WTC11 (cell line): ENCODE measurements around the gene METTL1. TPM values are rescaled to one million over a fixed set of nuclear protein-coding genes. Genes with fewer than 3 reads are reported as not detected.

Experiments used
- ATAC-seq: fragments of 200-7000 bp; cut with Tn5 transposase; 2 replicates; pipeline ENCODE4 v1.10.0; 2021; ENCODE audit warnings: mild to moderate bottlenecking, moderate library complexity
- CTCF ChIA-PET: fragments of 300-600 bp; sonication (Branson Sonifier 250); formaldehyde crosslinking; loops from one replicate; lab custom pipeline; 2021; ENCODE audit warnings: antibody characterized with exemption; lab: Charles Lee
- POLR2A ChIA-PET: fragments of 350-600 bp; sonication (Branson Sonifier 250); formaldehyde crosslinking; loops from one replicate; lab custom pipeline; 2021; ENCODE audit warnings: antibody characterized with exemption; lab: Charles Lee
- DNase-seq: peaks from one replicate; pipeline ENCODE4 v3.0.0; 2021; ENCODE audit warnings: low spot score
- H3K27ac Mint-ChIP-seq: 2 replicates; pipeline ENCODE4 v1.8.0; 2021; ENCODE audit warnings: mixed read lengths
- H3K27me3 Mint-ChIP-seq: 2 replicates; pipeline ENCODE4 v1.8.0; 2021; ENCODE audit warnings: low read depth, mild to moderate bottlenecking, moderate library complexity, mixed read lengths
- H3K36me3 Mint-ChIP-seq: 2 replicates; pipeline ENCODE4 v1.8.0; 2021; ENCODE audit warnings: mixed read lengths
- H3K4me1 Mint-ChIP-seq: 2 replicates; pipeline ENCODE4 v1.8.0; 2022; ENCODE audit warnings: mixed read lengths
- H3K4me3 Mint-ChIP-seq: 2 replicates; pipeline ENCODE4 v1.8.0; 2021; ENCODE audit warnings: mild to moderate bottlenecking, moderate library complexity, mixed read lengths
- H3K9me3 Mint-ChIP-seq: 2 replicates; pipeline ENCODE4 v1.8.0; 2021; ENCODE audit warnings: mixed read lengths
- ATF6 ChIP-seq: sonication (generic); formaldehyde crosslinking; IDR thresholded peaks from 2 replicates; pipeline ENCODE4 v1.8.1; 2023; ENCODE audit warnings: mild to moderate bottlenecking, missing genetic modification reagents
- CREB1 ChIP-seq: sonication (generic); formaldehyde crosslinking; IDR thresholded peaks from 2 replicates; pipeline ENCODE4 v1.8.0; 2023; ENCODE audit warnings: mild to moderate bottlenecking, missing genetic modification reagents
- ESRRA ChIP-seq: sonication (generic); formaldehyde crosslinking; IDR thresholded peaks from 2 replicates; pipeline ENCODE4 v1.8.1; 2022; ENCODE audit warnings: mild to moderate bottlenecking, missing genetic modification reagents, borderline replicate concordance
- HMGXB4 ChIP-seq: sonication (generic); formaldehyde crosslinking; IDR thresholded peaks from 2 replicates; pipeline ENCODE4 v1.8.1; 2023; ENCODE audit warnings: mild to moderate bottlenecking, moderate library complexity, missing genetic modification reagents
- IRF1 ChIP-seq: sonication (generic); formaldehyde crosslinking; IDR thresholded peaks from 2 replicates; pipeline ENCODE4 v1.8.0; 2023; ENCODE audit warnings: missing genetic modification reagents
- NFYB ChIP-seq: sonication (generic); formaldehyde crosslinking; conservative IDR thresholded peaks from 2 replicates; pipeline ENCODE4 v1.8.0; 2022; ENCODE audit warnings: low read depth, missing genetic modification reagents
- NR1H2 ChIP-seq: sonication (generic); formaldehyde crosslinking; IDR thresholded peaks from 2 replicates; pipeline ENCODE4 v1.9.0; 2021; ENCODE audit warnings: mild to moderate bottlenecking, moderate library complexity, missing genetic modification reagents
- PREB ChIP-seq: sonication (generic); formaldehyde crosslinking; IDR thresholded peaks from 2 replicates; pipeline ENCODE4 v1.8.1; 2022; ENCODE audit warnings: mild to moderate bottlenecking, missing genetic modification reagents, moderate library complexity, borderline replicate concordance
- RORB ChIP-seq: fragments of 250-450 bp; sonication (Bioruptor Pico); IDR thresholded peaks from 2 replicates; pipeline ENCODE4 v1.9.0; 2021; ENCODE audit warnings: mild to moderate bottlenecking
- ZNF232 ChIP-seq: sonication (generic); formaldehyde crosslinking; IDR thresholded peaks from 2 replicates; pipeline ENCODE4 v1.8.0; 2022; ENCODE audit warnings: mild to moderate bottlenecking, missing genetic modification reagents
- ZNF263 ChIP-seq: sonication (generic); formaldehyde crosslinking; IDR thresholded peaks from 2 replicates; pipeline ENCODE4 v1.8.1; 2022; ENCODE audit warnings: low read depth, mild to moderate bottlenecking, moderate library complexity, missing genetic modification reagents
- total RNA-seq: library from RNA; stranded (reverse); gene quantifications from 3 replicates; pipeline ENCODE4 v1.2.3, GENCODE V29; 2021
- TF ChIP-seq, protein P1 (sequence below): sonication (generic); formaldehyde crosslinking; IDR thresholded peaks from 2 replicates; pipeline ENCODE4 v1.8.1; 2022; ENCODE audit warnings: low read depth, mild to moderate bottlenecking, moderate library complexity, missing genetic modification reagents, borderline replicate concordance
- TF ChIP-seq, protein P2 (sequence below): sonication (generic); formaldehyde crosslinking; IDR thresholded peaks from 2 replicates; pipeline ENCODE4 v1.8.0; 2022; ENCODE audit warnings: missing genetic modification reagents
- TF ChIP-seq, protein P3 (sequence below): sonication (generic); formaldehyde crosslinking; IDR thresholded peaks from 2 replicates; pipeline ENCODE4 v1.8.1; 2022; ENCODE audit warnings: mild to moderate bottlenecking, moderate library complexity, missing genetic modification reagents
- TF ChIP-seq, protein P4 (sequence below): sonication (generic); formaldehyde crosslinking; IDR thresholded peaks from 2 replicates; pipeline ENCODE4 v1.8.1; 2023; ENCODE audit warnings: mild to moderate bottlenecking, missing genetic modification reagents, moderate library complexity
- TF ChIP-seq, protein P5 (sequence below): fragments of 250-450 bp; sonication (Bioruptor Pico); IDR thresholded peaks from 2 replicates; pipeline ENCODE4 v2.1.2; 2022; ENCODE audit warnings: mild to moderate bottlenecking, moderate library complexity

The METTL1 gene
- total RNA-seq, 1 experiment from 2014 or later: 25.5 TPM

DNA sequence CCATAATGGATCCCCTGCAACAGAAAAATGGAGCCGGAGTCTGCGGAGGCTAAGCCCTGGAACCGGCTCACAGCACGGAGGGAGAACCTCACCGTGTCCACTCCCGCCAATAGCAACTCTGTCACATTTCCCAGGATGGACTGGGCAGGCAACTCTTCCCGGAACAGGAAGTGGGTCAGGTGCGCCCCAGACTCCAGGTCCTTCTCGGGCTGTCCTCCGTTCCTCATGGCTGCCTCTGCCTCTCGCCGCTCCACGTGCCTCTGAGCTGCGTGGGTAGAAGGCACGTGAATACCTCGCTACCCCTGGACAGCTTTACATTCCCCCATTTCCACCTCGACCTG, 7.3 kb downstream of the METTL1 start (continued):
- no peak for TF ChIP-seq IRF1
- TF ChIP-seq PREB: no peak
- TF ChIP-seq, protein P1, sequence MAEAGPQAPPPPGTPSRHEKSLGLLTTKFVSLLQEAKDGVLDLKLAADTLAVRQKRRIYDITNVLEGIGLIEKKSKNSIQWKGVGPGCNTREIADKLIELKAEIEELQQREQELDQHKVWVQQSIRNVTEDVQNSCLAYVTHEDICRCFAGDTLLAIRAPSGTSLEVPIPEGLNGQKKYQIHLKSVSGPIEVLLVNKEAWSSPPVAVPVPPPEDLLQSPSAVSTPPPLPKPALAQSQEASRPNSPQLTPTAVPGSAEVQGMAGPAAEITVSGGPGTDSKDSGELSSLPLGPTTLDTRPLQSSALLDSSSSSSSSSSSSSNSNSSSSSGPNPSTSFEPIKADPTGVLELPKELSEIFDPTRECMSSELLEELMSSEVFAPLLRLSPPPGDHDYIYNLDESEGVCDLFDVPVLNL (CRISPR knock-in tag): no peak
- TF ChIP-seq RORB: no peak
- TF ChIP-seq ATF6: no peak
- TF ChIP-seq, protein P2, sequence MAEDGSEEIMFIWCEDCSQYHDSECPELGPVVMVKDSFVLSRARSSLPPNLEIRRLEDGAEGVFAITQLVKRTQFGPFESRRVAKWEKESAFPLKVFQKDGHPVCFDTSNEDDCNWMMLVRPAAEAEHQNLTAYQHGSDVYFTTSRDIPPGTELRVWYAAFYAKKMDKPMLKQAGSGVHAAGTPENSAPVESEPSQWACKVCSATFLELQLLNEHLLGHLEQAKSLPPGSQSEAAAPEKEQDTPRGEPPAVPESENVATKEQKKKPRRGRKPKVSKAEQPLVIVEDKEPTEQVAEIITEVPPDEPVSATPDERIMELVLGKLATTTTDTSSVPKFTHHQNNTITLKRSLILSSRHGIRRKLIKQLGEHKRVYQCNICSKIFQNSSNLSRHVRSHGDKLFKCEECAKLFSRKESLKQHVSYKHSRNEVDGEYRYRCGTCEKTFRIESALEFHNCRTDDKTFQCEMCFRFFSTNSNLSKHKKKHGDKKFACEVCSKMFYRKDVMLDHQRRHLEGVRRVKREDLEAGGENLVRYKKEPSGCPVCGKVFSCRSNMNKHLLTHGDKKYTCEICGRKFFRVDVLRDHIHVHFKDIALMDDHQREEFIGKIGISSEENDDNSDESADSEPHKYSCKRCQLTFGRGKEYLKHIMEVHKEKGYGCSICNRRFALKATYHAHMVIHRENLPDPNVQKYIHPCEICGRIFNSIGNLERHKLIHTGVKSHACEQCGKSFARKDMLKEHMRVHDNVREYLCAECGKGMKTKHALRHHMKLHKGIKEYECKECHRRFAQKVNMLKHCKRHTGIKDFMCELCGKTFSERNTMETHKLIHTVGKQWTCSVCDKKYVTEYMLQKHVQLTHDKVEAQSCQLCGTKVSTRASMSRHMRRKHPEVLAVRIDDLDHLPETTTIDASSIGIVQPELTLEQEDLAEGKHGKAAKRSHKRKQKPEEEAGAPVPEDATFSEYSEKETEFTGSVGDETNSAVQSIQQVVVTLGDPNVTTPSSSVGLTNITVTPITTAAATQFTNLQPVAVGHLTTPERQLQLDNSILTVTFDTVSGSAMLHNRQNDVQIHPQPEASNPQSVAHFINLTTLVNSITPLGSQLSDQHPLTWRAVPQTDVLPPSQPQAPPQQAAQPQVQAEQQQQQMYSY (CRISPR knock-in tag): peak; percentile 49
- no peak for TF ChIP-seq ESRRA (CRISPR knock-in tag)
- no peak for TF ChIP-seq HMGXB4
- TF ChIP-seq, protein P3, sequence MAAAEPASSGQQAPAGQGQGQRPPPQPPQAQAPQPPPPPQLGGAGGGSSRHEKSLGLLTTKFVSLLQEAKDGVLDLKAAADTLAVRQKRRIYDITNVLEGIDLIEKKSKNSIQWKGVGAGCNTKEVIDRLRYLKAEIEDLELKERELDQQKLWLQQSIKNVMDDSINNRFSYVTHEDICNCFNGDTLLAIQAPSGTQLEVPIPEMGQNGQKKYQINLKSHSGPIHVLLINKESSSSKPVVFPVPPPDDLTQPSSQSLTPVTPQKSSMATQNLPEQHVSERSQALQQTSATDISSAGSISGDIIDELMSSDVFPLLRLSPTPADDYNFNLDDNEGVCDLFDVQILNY (CRISPR knock-in tag): no peak
- TF ChIP-seq CREB1 (CRISPR knock-in tag): no peak
- no peak for TF ChIP-seq NFYB (CRISPR knock-in tag)
- no peak for TF ChIP-seq ZNF232
- TF ChIP-seq, all 79 proteins: peak for 9

- peaks cover 33% of the 10 kb centered on the region for H3K4me1 Mint-ChIP-seq
- no peak overlapping the region for H3K27ac Mint-ChIP-seq
- ATAC-seq: no peak
- peaks cover 9% of the 10 kb centered on the region for H3K36me3 Mint-ChIP-seq
- ChIA-PET POLR2A (interaction anchor here (0.8 kb wide), 1 partner anchor 12 kb away, joined by 3 read pairs; the partner anchor contains the start of gene CDK4), CTCF (interaction anchor here (1.1 to 5.3 kb wide), 4 partner anchors 8 to 51 kb away, joined by 3 to 80 read pairs (median 6); partner anchors contain the start of genes EEF1AKMT3, METTL1 and TSFM)
- no peak for DNase-seq
- H3K9me3 Mint-ChIP-seq: no peaks in the 10 kb centered on the region
- H3K27me3 Mint-ChIP-seq: peaks cover 92% of the 10 kb centered on the region
- H3K4me3 Mint-ChIP-seq: peak overlapping the region; percentile 74
- TF ChIP-seq PREB: no peak
- TF ChIP-seq, protein P4, sequence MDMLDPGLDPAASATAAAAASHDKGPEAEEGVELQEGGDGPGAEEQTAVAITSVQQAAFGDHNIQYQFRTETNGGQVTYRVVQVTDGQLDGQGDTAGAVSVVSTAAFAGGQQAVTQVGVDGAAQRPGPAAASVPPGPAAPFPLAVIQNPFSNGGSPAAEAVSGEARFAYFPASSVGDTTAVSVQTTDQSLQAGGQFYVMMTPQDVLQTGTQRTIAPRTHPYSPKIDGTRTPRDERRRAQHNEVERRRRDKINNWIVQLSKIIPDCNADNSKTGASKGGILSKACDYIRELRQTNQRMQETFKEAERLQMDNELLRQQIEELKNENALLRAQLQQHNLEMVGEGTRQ (CRISPR knock-in tag): no peak
- TF ChIP-seq NR1H2 (CRISPR knock-in tag): no peak
- TF ChIP-seq, protein P5, sequence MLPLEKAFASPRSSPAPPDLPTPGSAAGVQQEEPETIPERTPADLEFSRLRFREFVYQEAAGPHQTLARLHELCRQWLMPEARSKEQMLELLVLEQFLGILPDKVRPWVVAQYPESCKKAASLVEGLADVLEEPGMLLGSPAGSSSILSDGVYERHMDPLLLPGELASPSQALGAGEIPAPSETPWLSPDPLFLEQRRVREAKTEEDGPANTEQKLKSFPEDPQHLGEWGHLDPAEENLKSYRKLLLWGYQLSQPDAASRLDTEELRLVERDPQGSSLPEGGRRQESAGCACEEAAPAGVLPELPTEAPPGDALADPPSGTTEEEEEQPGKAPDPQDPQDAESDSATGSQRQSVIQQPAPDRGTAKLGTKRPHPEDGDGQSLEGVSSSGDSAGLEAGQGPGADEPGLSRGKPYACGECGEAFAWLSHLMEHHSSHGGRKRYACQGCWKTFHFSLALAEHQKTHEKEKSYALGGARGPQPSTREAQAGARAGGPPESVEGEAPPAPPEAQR (CRISPR knock-in tag): no peak
- no peak for TF ChIP-seq ZNF263
Measured at GRCh38 chr12:57763881-57764661, 7.8 kb downstream of the METTL1 start.
